ENCODE data around the gene PIEZO2. TPM values are rescaled to one million over a fixed set of nuclear protein-coding genes. Genes with fewer than 3 reads are reported as not detected.

Gene PIEZO2
- polyA plus RNA-seq, 1 donor (not counting 4 experiments of a cell fraction or from before 2014, with no cell fraction given), result not detected

- H3K79me2 ChIP-seq (ENCODE audit: control insufficient read depth, insufficient read depth, low read length), result no peaks in the 10 kb centered on the region
- dilution Hi-C loops (cut with MboI; ENCODE audit: extremely low pct_ligation_motif_present, low sequenced_read_pairs), result no loop called here
- no peak overlapping the region for H3K27ac ChIP-seq (ENCODE audit: control insufficient read depth, insufficient read depth, low read length)
- no peaks in the 10 kb centered on the region for H3K9me3 ChIP-seq (ENCODE audit: control insufficient read depth, low read depth, low read length)
- no peaks in the 10 kb centered on the region for H3K36me3 ChIP-seq (ENCODE audit: control insufficient read depth in 2 of 2, extremely low read depth in 1 of 2, insufficient read depth in 2 of 2, low read length in 2 of 2)
- H3K27me3 ChIP-seq (ENCODE audit: control insufficient read depth, extremely low read depth, insufficient read depth, low read length), result no peaks in the 10 kb centered on the region
- DNase-seq (ENCODE audit: low read depth, low spot score), result no peak
- no peak overlapping the region for H3K4me2 ChIP-seq (ENCODE audit: control insufficient read depth, extremely low read depth, insufficient read depth, low read depth, low read length)
- H3K4me1 ChIP-seq (ENCODE audit: control insufficient read depth, extremely low read depth, insufficient read depth, low read length), result no peaks in the 10 kb centered on the region
- no peak for FAIRE-seq
- no peak overlapping the region for H2AFZ ChIP-seq (ENCODE audit: control insufficient read depth, low read length)
- H3K4me3 ChIP-seq (ENCODE audit: control insufficient read depth in 2 of 3, extremely low read depth in 1 of 3, insufficient read depth in 2 of 3, low read depth in 1 of 3, low read length in 3 of 3), result no peak overlapping the region
- H4K20me1 ChIP-seq (ENCODE audit: control insufficient read depth, extremely low read depth, insufficient read depth, low read length), result no peaks in the 10 kb centered on the region
- TF ChIP-seq EZH2 (IDR thresholded peaks at IDR 0.05; ENCODE audit: low read length) (no peak), CTCF (optimal IDR thresholded peaks at IDR 0.05 in 1 of 3, IDR thresholded peaks at IDR 0.05 in 1 of 3, conservative IDR thresholded peaks at IDR 0.05 in 1 of 3; ENCODE audit: extremely low read depth in 1 of 3, insufficient read depth in 2 of 3, low read length in 3 of 3) (no peak)
- H3K9ac ChIP-seq (ENCODE audit: control insufficient read depth, extremely low read depth, insufficient read depth, low read length), result no peak overlapping the region
- H3K9me1 ChIP-seq (ENCODE audit: control insufficient read depth, extremely low read depth, insufficient read depth, low read length), result no peaks in the 10 kb centered on the region
Measured at GRCh38 chr18:11047817-11048216, 101.6 kb downstream of the PIEZO2 start.

GRCh38 chr18:11047156-11047555, 102.2 kb downstream of the PIEZO2 start:
- DNase-seq (ENCODE audit: low read depth, low spot score) (no peak), FAIRE-seq (no peak)
- Histone ChIP-seq H3K9me3 (ENCODE audit: control insufficient read depth, low read depth, low read length) (no peaks in the 10 kb centered on the region), H3K27ac (ENCODE audit: control insufficient read depth, insufficient read depth, low read length) (no peak overlapping the region), H3K79me2 (ENCODE audit: control insufficient read depth, insufficient read depth, low read length) (no peaks in the 10 kb centered on the region), H4K20me1 (ENCODE audit: control insufficient read depth, extremely low read depth, insufficient read depth, low read length) (no peaks in the 10 kb centered on the region), H2AFZ (ENCODE audit: control insufficient read depth, low read length) (no peak overlapping the region), H3K9me1 (ENCODE audit: control insufficient read depth, extremely low read depth, insufficient read depth, low read length) (no peaks in the 10 kb centered on the region), H3K9ac (ENCODE audit: control insufficient read depth, extremely low read depth, insufficient read depth, low read length) (no peak overlapping the region), H3K4me1 (ENCODE audit: control insufficient read depth, extremely low read depth, insufficient read depth, low read length) (no peaks in the 10 kb centered on the region), H3K36me3 (ENCODE audit: control insufficient read depth in 2 of 2, extremely low read depth in 1 of 2, insufficient read depth in 2 of 2, low read length in 2 of 2) (no peaks in the 10 kb centered on the region), H3K4me3 (ENCODE audit: control insufficient read depth in 2 of 3, extremely low read depth in 1 of 3, insufficient read depth in 2 of 3, low read depth in 1 of 3, low read length in 3 of 3) (no peak overlapping the region), H3K4me2 (ENCODE audit: control insufficient read depth, extremely low read depth, insufficient read depth, low read depth, low read length) (no peak overlapping the region), H3K27me3 (ENCODE audit: control insufficient read depth, extremely low read depth, insufficient read depth, low read length) (no peaks in the 10 kb centered on the region)
- dilution Hi-C loops (cut with MboI; ENCODE audit: extremely low pct_ligation_motif_present, low sequenced_read_pairs), result no loop called here
- TF ChIP-seq EZH2 (IDR thresholded peaks at IDR 0.05; ENCODE audit: low read length) (no peak), CTCF (optimal IDR thresholded peaks at IDR 0.05 in 1 of 3, IDR thresholded peaks at IDR 0.05 in 1 of 3, conservative IDR thresholded peaks at IDR 0.05 in 1 of 3; ENCODE audit: extremely low read depth in 1 of 3, insufficient read depth in 2 of 3, low read length in 3 of 3) (no peak)

All from keratinocyte (primary cell).